Stimulated activated CD8-positive, alpha-beta memory T cell treated with anti-CD3 and anti-CD28 coated beads, Interleukin-4, amount 100 ng/mL, for 24 hours (primary cell): Measurements from ENCODE around the gene KATNB1.
A peak's percentile ranks its signal among the peaks of the same experiment; 100 is the strongest.
"Not testable (repeated sequence)": the region's sequence is repeated elsewhere in the genome, so short reads cannot be mapped to it uniquely, and the experiment has no call there.

ENCODE experiments used
- DNase-seq: peaks from one replicate; pipeline ENCODE4 v3.0.0-alpha.2; 2020; ENCODE audit warnings: low read depth

The KATNB1 gene

DNA sequence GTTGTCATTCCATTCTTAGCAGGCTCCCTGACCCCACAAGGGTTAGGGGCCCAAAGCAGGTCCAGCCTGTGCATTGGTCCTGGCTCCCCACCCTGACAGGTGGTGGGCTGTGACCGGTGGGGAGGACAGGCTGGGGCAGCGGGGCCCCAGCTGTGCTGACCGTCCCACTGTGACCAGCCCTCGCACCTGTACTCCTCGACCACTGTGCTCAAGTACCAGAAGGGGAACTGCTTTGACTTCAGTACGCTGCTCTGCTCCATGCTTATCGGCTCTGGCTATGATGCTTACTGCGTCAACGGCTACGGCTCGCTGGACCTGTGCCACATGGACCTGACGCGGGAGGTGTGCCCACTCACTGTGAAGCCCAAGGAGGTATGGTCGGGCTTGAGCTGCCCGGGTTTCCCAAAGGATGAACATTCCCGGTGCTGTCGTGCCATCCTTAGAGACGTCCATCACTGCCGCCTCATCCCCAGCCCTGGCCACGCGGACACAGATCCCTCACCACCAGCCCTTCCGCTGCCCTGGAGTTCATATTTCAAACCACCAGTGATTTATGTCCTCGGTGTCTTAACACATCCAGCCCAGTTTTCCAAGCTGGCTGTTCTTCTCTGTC is 33.7 kb upstream of the KATNB1 start:
- no peak for DNase-seq

DNA sequence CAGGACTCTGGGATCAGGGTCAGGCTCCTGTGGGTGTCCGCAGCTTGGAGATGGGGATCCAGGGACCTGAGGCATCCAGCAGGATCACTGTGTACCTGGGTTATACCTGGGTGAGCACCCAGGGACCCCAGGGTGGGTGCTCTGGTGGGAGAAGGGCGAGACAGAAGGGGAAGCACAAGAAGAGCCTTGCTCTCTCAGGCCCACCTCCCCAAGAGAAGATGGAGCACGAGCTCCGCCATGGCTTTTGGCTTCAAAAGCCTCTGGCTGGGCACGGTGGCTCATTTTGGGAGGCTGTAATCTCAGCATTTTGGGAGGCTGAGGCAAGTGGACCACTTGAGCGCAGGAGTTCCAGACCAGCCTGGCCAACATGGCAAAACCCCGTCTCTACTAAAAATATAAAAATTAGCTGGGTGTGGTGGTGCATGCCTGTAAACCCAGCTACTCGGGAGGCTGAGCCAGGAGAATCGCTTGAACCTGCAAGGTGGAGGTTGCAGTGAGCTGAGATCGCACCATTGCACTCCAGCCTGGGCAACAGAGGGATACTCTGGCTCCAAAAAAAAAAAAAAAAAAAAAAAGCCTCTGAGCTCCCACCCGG is 32.1 kb upstream of the KATNB1 start:
- DNase-seq, result no peak

DNA sequence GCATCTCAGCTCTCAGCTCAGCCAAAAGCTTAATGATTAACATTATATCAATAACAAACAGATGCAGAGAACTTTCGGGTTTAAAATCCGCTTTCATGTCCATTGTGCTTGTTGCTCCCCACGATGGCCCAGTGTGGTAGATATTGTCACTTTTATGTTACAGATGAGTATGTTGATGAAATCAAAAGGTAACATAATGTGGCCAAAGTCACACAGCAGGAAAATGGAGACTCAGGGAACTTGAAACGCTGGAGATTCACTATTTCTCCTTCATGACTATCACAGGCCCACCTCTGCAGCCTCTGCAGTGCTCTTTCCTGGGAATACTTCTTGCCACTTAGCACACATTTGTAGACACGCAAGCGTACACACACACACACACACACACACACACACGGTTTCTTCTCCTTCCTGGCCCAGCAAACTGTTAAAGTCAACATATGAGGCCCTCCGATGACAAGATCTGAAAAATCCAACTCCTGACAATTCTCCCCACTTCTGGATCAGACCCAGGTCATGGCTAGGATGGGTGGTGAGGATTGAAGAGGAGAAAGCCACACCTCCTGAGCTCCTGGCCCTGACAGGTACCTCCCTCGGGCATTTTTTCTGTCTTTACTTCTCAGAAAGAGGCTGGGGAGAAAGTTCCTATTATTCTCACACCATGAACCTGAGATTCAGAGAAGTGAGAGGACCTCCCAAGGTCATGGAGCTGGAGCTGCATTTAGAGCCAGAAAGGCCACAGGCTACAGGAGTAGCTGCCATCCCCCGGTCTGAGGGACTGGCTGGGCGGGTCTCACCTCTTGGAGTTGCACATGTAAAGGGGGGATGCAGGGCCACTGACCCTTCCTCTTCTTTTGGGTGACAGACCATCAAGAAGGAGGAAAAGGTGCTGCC is 31.3 kb upstream of the KATNB1 start:
- no peak for DNase-seq

DNA sequence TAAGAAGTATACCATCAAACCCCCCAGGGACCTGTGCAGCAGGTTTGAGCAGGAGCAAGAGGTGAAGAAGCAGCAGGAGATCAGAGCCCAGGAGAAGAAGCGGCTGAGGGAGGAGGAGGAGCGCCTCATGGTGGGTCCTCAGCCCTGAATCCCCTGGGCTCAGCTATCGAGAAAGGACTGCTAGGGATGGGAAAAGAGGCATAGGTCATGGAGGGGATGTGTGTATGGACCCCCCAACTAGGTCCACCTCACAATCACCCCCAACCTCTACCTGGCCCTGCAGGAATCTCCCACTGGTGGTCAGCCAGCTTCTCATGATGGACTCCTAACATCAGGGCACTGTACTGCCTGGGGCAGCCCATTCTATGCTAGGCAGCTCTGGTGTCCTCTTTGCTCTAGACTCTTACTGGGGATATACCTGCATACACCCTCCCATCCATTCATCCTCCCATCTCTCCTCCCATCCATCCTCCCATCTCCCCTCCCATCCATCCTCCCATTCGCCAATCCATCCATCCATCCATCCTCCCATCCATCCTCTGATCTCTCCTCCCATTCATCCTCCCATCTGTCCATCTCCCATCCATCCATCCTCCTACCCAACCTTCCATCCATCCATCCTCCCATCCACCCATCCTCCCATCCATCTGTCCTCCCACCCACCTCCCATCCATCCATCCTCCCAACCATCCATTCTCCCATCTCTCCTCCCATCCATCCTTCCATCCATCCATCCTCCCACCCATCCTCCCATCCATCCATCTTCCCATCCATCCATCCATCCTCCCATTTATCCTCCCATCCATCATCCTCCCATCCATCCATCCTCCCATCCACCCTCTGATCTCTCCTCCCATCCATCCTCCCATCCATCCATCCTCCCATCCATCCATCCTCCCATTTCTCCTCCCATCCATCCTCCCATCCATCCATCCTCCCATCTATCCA is 30.4 kb upstream of the KATNB1 start:
- DNase-seq, result no peak

DNA sequence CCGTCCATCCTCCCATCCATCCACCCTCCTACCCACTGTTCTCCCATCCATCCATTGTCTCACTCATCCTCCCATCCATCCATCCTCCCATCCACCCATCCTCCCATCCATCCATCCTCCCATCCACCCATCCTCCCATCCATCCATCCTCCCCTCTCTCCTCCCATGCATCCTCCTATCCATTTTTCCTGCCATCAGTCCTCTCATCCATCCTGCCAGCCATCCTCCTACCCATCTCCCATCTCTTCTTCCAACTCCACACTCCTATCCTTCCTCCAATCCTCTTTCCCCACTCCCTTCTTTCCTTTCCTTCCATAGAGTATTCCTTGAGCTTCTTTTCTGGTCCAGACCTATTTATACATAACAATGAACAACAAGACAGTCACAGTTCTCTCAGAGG is 28.9 kb upstream of the KATNB1 start:
- DNase-seq, result no peak

DNA sequence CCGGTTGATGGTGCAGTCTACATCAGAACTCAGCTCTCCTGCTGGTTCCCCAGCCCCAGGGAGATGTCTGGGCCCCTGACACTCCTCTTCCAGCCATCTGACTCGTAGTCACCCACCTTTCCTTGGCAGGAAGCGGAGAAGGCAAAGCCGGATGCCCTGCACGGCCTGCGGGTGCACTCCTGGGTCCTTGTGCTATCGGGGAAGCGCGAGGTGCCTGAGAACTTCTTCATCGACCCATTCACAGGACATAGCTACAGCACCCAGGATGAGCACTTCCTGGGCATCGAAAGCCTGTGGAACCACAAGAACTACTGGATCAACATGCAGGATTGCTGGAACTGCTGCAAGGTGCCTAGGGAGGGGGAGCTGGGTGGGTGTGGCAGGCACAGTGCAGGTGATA is 28.2 kb upstream of the KATNB1 start:
- DNase-seq, result no peak

DNA sequence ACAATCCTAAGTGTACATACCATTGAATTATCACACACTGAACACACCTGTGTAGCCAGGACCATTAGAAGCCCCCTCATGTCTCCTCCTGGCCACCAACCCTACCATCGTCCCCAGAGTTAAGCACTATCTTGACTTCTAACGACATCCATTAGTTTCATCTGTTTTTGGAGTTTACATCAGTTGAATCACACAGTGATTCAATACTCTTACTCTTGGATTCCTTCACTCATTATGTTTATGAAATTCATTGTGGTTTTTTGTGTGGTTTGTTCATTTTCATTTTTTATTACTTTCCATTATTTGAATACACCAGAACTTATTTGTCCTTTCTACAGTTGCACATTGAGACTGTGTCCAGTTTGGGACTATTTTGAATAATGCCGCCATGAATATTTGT is 27.4 kb upstream of the KATNB1 start:
- DNase-seq, result no peak

DNA sequence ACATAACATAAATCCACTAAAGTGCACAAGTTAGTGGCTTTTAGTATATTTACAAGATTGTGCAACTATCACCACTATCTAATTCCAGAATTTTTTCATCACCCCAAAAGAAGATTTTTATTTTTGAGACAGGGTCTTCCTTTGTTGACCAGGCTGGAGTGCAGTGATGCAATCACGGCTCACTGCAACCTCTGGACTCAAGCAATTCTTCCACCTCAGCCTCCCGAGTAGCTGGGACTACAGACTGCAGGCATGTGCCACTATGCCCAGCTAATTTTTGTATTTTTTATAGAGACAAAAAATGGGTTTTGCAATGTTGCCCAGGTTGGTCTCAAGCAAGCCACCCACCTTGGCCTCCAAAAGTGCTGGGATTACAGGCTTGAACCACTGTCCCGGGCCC is 25.9 kb upstream of the KATNB1 start:
- no peak for DNase-seq

DNA sequence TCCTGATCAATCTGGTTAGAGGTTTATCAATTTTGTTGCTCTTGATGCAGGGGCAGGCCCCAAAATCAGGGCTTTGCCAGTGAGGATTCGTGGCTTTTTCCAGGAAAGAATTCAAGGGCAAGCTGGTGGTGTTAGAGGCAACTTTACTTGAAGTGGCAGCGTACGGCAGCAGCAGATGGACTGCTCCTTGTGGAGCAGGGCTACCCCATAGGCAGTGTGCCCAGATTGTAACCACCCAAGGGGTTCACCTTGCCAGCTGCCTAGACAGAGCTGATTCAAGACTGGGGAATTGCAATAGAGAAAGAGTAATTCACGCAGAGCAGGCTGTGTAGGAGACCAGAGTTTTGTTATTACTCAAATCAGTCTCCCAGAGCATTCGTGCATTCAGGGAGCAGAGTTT is 24.2 kb upstream of the KATNB1 start:
- DNase-seq, result no peak

DNA sequence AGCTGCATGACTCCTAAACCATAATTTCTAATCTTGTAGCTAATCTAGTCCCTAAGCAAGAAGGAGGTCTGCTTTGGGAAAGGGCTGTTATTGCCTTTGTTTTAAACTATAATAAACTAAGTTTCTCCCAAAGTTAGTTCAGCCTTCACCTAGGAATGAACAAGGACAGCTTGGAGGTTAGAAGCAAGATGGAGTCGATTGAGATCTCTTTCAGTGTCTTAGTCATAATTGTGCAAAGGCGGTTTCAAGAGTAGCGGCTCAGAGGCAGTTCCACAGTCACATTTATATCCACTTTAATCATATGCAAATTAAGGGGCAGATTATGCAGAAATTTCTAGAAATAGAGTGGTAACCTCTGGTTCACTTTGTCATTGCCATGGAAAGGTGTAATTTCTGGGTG is 23.6 kb upstream of the KATNB1 start:
- DNase-seq, result no peak

DNA sequence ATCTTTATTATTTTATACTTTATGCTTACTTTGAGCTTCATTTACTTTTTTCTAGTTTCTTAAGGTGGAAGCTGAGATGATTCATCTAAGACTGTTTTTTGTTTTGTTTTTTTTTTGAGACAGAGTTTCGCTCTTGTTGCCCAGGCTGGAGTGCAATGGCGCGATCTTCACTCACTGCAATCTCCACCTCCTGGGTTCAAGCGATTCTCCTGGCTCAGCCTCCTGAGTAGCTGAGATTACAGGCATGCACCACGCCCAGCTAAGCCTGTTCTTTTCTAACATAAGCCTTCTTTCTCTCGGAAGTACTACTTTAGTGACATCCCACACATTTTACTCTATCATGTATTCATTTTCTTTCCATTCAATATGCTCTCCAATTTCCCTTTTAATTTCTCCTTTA is 23.0 kb upstream of the KATNB1 start:
- DNase-seq, result not testable (repeated sequence)

DNA sequence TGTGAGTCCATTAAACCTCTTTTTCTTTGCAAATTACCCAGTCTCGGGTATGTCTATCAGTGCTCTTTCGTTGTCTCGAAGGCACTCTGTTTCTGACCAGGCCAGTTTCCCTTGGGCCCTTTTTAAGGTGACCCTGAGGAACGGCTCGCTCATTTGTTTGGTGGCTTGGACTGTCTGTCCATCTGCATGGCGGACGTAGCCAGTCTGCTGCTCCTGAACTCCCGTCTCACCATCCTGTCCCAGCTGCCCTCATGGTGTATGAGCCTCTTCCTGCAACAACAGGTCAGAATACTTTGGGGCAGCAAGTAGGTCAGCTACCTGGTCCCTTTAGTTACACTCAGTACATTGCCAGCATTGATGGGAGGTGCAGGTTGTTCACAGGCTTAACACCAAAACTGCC is 22.0 kb upstream of the KATNB1 start:
- no peak for DNase-seq

DNA sequence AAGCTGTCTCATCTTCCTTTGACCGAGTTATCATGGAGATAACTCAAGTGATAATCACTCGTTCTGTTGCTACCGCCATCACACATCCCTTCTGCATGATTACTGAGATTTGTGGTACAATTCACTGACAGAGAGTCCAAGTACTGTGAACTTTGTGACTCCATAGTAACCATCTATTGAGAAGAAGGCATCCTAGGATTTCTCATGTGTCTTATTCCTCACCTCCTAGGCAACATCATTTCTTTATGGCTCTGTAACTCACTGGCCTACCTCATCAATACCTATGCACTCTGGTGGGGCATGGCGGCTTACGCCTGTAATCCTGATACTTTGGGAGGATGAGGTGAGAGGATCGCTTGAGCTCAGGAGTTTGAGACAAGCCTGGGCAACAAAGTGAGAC is 21.5 kb upstream of the KATNB1 start:
- no peak for DNase-seq

DNA sequence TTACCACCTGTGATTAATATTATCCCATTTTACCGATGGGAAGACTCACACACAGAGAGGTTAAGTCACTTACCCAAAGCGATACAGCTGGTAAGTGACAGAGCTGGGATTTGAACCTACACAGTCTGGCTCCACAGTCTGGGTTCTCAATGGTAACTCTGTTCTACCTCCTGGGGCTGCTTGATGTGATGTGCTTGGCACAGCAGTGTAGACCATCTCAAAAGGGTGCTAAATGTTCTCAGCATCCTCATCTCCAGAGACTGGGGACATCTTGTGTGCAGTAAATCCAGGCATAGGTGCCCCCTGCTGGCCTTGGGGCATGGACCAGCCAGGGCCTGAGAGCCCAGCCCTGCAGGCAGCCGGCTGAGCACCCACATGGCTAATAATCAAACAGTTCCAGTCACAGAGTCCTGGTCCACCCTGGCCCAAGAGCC is 15.4 kb upstream of the KATNB1 start:
- peak; percentile 41 for DNase-seq

DNA sequence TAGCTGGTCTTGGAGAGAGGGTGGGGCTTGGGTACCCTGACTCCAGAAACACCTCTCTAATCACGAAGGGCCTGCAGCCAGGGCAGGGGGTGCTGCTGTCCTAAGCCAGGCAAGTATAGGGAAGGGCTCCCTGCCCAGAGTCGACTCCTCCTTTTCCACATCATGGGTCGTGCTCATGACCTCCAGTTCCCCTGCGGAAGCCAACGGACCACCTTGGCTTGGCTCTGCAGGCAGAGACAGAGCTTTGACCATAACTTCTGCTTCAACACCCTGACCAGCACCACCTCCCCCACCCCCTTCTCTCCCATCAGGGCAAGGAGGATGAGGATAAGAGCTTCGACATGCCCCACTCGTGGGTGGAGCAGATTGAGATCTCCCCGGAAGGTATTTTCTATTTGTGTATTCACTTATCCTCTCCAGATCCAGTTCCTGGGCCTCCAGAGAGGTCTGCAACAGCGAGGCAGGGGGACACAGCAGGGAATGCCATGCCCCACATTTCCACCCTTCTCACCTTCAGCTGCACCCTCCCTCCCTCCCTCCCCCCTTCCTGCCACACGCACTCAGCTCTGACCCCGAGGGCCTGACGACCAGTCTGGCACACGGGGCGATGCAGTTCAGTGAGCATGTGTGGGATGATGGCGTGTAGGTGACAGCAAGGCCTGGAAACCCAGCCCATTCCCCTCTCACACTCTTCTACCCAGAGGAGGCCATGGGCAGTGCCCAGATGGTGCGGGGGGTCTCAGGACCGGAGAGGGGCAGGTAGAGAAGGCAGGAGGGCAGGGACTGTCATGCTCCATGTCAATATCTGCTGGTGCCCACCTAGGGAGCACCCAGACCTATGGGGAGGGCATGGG is 14.0 kb upstream of the KATNB1 start:
- no peak for DNase-seq

DNA sequence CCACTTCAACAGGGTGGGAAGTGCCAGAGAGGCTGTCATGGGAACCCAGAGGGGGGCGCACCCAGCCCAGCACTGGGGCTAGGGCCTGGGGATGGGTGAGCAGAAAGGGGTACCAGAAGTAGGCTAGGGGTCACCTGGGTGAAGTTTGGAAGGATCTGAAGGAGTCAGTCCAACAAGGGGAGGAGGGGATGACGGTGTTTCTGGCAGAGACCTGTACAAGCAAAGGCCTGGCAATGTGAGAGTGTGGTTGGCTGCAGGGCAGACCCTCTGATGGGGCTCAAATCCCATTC is 13.4 kb upstream of the KATNB1 start:
- DNase-seq, result no peak

DNA sequence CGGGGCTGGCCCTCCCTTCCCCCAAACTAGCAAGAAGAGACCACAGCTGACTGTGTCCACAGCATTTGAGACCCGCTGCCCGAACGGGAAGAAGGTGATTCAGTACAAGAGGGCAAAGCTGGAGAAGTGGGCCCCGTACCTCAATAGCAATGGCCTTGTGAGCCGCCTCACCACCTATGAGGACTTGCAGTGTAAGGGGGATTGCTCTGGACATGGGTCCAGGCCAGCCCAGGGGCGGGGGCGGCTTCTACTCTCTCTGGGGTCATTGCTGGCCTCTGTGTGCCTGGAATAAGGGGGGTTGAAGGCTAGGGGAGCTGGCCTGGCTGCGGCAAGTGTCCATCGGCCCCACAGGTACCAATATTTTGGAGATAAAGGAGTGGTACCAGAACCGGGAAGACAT is 12.9 kb upstream of the KATNB1 start:
- no peak for DNase-seq

DNA sequence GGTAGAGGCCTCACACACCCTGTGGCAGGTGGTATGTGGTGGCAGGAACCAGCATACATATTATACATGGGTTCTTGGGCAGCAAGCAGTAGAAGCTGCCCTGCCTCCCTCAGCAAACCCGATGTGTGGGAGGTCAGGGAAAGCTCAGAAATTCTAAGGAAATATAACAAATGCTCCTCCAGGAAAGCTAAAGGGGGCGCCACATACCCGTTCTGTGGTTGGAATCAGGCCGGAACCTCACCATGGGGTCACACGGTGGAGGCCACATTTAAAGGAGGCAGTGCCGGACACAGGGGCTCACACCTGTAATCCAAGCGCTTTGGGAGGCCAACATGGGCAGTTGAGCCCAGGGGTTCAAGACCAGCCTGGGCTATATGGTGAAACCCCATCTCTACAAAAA is 12.4 kb upstream of the KATNB1 start:
- no peak for DNase-seq

DNA sequence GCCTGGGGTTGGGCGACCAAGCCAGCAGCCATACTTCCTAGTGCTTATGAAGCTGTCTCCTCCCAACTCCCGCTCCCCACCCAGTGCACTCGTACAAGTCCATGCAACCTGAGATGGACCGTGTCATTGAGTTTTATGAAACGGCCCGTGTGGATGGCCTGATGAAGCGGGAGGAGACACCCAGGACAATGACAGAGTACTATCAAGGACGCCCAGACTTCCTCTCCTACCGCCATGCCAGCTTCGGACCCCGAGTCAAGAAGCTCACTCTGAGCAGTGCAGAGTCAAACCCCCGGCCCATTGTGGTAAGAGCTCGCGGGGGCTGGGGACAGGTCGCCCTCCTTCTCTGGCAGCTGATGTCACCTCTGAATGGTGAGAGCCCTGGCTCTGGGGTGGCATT is 11.0 kb upstream of the KATNB1 start:
- DNase-seq, result no peak

DNA sequence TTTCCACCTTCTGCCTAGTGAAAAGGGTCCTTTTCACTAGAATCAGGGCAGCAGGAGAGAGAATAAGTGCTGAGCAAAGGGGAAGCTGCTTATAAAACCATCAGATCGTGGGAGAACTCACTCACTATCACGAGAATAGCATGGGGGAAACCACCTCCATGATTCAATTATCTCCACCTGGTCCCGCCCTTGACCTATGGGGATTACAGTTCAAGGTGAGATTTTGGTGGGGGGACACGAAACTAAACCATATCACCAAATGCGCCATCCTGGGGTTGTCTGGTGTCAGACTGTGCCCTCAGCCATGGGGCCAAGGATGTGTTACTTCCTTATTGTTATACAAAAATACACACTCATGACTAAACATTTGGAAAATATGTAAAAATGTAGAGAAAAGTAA is 10.4 kb upstream of the KATNB1 start:
- DNase-seq, result no peak

DNA sequence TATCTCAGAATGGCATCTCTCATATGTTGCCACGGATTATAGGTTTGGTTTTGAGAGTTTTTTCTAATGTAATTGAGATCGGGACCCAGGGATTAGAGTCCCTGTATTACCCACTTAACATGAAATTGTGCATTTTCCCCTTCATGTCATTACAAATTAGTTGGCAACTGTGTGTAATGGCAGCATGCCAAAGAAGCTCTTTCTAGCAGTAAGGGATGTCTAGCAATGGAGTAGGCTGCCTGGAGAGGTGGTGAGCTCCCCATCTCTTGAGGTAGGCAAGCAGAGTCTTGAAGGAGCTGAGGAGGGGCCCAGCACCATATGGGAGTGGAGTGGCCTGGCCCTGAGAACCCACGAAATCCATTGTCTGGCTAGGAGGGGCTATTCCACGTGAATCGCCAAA is 10.0 kb upstream of the KATNB1 start:
- DNase-seq, result no peak

DNA sequence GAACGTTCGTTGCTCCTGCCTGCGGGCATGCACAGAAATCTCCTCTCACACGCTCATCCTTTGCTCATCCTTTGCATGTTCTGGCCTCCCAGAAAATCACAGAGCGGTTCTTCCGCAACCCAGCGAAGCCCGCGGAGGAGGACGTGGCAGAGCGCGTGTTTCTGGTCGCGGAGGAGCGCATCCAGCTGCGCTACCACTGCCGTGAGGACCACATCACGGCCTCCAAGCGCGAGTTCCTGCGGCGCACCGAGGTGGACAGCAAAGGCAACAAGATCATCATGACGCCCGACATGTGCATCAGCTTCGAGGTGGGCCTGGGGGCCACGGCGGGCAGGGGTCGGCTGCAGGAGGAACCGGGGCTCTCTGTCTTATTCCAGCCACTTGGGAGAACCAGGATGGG is 9.6 kb upstream of the KATNB1 start:
- no peak for DNase-seq
